Type B pancreatic cell (in vitro differentiated cells): ENCODE results near the gene TRAK2. TPM values are rescaled to one million over a fixed set of nuclear protein-coding genes. Genes with fewer than 3 reads are reported as not detected.

Experiments
- DNase-seq: peaks from one replicate; pipeline ENCODE4 v3.0.0; 2021; ENCODE audit warnings: mixed read lengths; ENCODE audit not compliant: unreplicated experiment; ENCODE audit errors: extremely low spot score
- H3K27ac Mint-ChIP-seq: 2 replicates; pipeline ENCODE4 v1.8.0; 2021; ENCODE audit warnings: mild to moderate bottlenecking, mixed read lengths
- H3K27me3 Mint-ChIP-seq: 2 replicates; pipeline ENCODE4 v1.8.0; 2021; ENCODE audit warnings: mixed read lengths
- H3K36me3 Mint-ChIP-seq: 2 replicates; pipeline ENCODE4 v1.8.0; 2021; ENCODE audit warnings: mixed read lengths
- H3K4me1 Mint-ChIP-seq: one replicate; pipeline ENCODE4 v1.8.0; 2021; ENCODE audit warnings: mixed read lengths; ENCODE audit not compliant: unreplicated experiment
- H3K4me3 Mint-ChIP-seq: 2 replicates; pipeline ENCODE4 v1.8.0; 2021; ENCODE audit warnings: mild to moderate bottlenecking, mixed read lengths
- H3K9me3 Mint-ChIP-seq: 2 replicates; pipeline ENCODE4 v1.8.0; 2021; ENCODE audit warnings: mixed read lengths
- CTCF ChIP-seq: fragments of 200-600 bp; sonication (generic); conservative IDR thresholded peaks from 2 replicates; pipeline ENCODE4 v1.5.0; 2021; ENCODE audit warnings: antibody characterized with exemption, mild to moderate bottlenecking
- total RNA-seq: library from RNA; stranded (reverse); gene quantifications from 2 replicates; pipeline ENCODE4 v1.2.1, GENCODE V29; 2021; ENCODE audit warnings: low replicate concordance

TRAK2 gene
- total RNA-seq, 1 donor from 2014 or later: 24.6 TPM

DNA sequence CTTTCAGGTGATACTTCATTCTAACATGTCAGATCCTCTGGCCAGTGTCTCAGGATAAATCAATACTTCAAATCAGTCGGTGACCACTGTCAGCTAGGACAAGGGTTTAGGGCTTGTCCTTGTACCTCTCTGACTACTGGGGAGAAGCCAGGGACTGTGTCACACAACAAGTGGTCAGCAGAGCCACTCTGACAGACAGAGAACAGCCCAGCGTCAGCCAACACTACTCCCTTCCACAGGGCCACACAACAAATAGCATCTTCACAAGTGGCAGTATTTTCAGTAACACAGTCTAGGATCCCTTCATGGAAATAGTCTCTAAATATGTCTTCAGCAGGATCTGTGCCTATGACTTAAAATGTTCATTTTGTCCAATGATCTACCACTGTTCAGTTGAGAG lies 108.3 kb downstream of the TRAK2 start:
- H3K9me3 Mint-ChIP-seq: no peaks in the 10 kb centered on the region
- TF ChIP-seq CTCF: no peak
- no peaks in the 10 kb centered on the region for H3K36me3 Mint-ChIP-seq
- no peaks in the 10 kb centered on the region for H3K4me1 Mint-ChIP-seq
- no peaks in the 10 kb centered on the region for H3K27me3 Mint-ChIP-seq
- H3K4me3 Mint-ChIP-seq: no peak overlapping the region
- H3K27ac Mint-ChIP-seq: no peak overlapping the region
- DNase-seq: no peak

GRCh38 chr2:201329409-201329808 lies 121.8 kb downstream of the TRAK2 start:
- Mint-ChIP-seq H3K27me3 (no peaks in the 10 kb centered on the region), H3K4me3 (no peak overlapping the region), H3K36me3 (no peaks in the 10 kb centered on the region), H3K27ac (no peak overlapping the region), H3K4me1 (no peaks in the 10 kb centered on the region), H3K9me3 (no peaks in the 10 kb centered on the region)
- no peak for DNase-seq
- no peak for TF ChIP-seq CTCF

DNA sequence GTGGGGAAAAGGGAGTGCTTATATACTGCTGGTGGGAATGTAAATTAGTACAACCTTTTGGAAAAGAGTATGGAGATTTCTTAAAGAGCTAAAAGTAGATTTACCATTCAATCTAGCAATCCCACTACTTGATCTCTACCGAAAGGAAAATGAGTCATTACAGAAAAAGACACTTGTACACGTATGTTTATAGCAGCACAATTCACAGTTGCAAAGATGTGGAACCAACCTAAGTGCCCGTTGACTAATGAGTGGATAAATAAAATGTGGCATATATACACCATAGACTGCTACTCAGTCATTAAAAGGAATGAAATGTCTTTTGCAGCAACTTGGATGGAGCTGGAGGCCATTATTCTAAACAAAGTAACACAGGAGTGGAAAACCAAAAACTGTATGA lies 123.6 kb downstream of the TRAK2 start:
- Mint-ChIP-seq H3K36me3 (no peaks in the 10 kb centered on the region), H3K27ac (no peak overlapping the region), H3K27me3 (no peaks in the 10 kb centered on the region), H3K9me3 (peaks cover 7% of the 10 kb centered on the region), H3K4me3 (no peak overlapping the region), H3K4me1 (no peaks in the 10 kb centered on the region)
- no peak for TF ChIP-seq CTCF
- DNase-seq: no peak

Other genes with a start within 250 kb of the TRAK2 start
- 6.0 and 12.9 TPM in 2 replicates for gene CASP8, start 190.9 kb downstream of the TRAK2 start, total RNA-seq
- 0.48 and 1.4 TPM in 2 replicates for gene FLACC1, start 94.1 kb downstream of the TRAK2 start, total RNA-seq
- 23.2 and 30.6 TPM in 2 replicates for gene STRADB, start 282 bp upstream of the TRAK2 start, total RNA-seq
- gene TMEM237, start 192.0 kb upstream of the TRAK2 start, total RNA-seq: 22.7 and 43.2 TPM in 2 replicates
- 0.46 TPM in 1 of 2 replicates, not detected in the other for gene MPP4, start 247.2 kb upstream of the TRAK2 start, total RNA-seq